Right ventricle myocardium inferior (tissue), 1 donor: ENCODE data around the gene GFRA4. TPM values are rescaled to one million over a fixed set of nuclear protein-coding genes. Genes with fewer than 3 reads are reported as not detected.
A peak's percentile ranks its signal among the peaks of the same experiment; 100 is the strongest.

Source experiments
- ATAC-seq: fragments of 200-7000 bp; cut with Tn5 transposase; one replicate; pipeline ENCODE4 v1.9.1; 2020; ENCODE audit warnings: mild to moderate bottlenecking, moderate library complexity
- DNase-seq: peaks from one replicate; pipeline ENCODE4 v3.0.0; 2021; ENCODE audit errors: missing footprints
- intact Hi-C: fragments of 100-400 bp; cut with DNase I; formaldehyde crosslinking; loops from one replicate; pipeline ENCODE4 v1.11.0; 2022
- long read RNA-seq: library from polyadenylated mRNA; unstranded; transcript quantifications from one replicate; pipeline ENCODE4 v2.0.0, GENCODE V29; 2021
- total RNA-seq: library from RNA; stranded (reverse); fragmentation: NEBNext Ultra II Directional; extraction: Animal tissue kit (Norgen Biotek cat#: 25700); gene quantifications from one replicate; pipeline ENCODE4 v1.2.1, GENCODE V29; 2021
- donor health status: DM: no; HTN: yes; CAD: no; lungs with severe emphysema.

Gene GFRA4, protein sequence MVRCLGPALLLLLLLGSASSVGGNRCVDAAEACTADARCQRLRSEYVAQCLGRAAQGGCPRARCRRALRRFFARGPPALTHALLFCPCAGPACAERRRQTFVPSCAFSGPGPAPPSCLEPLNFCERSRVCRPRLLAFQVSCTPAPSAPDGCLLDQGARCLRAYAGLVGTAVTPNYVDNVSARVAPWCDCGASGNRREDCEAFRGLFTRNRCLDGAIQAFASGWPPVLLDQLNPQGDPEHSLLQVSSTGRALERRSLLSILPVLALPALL
- not detected for total RNA-seq
- long read RNA-seq, result 0 reads

- ATAC-seq, result no peak
- intact Hi-C loops, result no loop called here
- no peak for DNase-seq
These were observed at the start of gene GFRA4 for GRCh38 chr20:3663031-3663701. Gene GFRA4 (minus strand): TSS chr20:3663399. CDS start chr20:3663399, 0 bp downstream.

DNA sequence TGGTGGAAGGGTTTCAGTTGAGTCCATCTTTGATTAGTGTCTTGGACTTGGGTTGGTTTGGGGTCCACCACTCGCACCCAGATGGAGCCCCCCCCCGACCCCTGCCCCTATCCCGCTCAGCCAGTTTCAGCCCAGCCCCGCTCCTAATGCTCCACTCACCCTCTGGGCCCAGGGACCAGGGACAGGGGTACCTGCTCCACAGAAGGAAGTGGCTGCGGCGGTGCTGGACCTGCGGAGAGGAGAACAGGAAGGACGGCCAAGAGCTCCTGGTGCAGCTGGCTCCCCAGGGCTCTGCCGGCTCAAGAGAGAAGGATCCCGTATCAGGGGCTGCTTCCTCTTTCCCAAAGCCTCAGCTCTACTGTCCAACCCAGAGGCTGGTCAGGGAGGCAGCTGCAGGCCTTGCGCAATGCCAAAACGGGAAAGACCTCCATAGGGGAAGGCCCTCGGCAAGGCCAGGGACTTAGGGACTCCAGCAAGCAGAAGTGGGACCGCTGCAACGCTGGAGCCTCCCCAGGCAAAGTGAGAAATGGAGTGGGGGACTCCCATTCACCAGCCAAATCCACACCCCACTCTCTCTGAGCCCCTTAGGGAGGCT is 49.2 kb upstream of the GFRA4 start, which contains the start of gene SIGLEC1:
Gene SIGLEC1, minus strand, starts transcription at position 322 of the 595 bp plus-strand sequence. CDS start 5,472 bp downstream, outside the sequence.
- intact Hi-C loops, result no loop called here

GRCh38 chr20:3711484-3711941 is 48.3 kb upstream of the GFRA4 start:
- DNase-seq (no peak), ATAC-seq (peak; percentile 32)
- intact Hi-C loops, result no loop called here

More for the DNA sequence above, 49.2 kb upstream of the GFRA4 start, which contains the start of gene SIGLEC1:
- ATAC-seq (peak; percentile 58), DNase-seq (peak; percentile 86)

DNA sequence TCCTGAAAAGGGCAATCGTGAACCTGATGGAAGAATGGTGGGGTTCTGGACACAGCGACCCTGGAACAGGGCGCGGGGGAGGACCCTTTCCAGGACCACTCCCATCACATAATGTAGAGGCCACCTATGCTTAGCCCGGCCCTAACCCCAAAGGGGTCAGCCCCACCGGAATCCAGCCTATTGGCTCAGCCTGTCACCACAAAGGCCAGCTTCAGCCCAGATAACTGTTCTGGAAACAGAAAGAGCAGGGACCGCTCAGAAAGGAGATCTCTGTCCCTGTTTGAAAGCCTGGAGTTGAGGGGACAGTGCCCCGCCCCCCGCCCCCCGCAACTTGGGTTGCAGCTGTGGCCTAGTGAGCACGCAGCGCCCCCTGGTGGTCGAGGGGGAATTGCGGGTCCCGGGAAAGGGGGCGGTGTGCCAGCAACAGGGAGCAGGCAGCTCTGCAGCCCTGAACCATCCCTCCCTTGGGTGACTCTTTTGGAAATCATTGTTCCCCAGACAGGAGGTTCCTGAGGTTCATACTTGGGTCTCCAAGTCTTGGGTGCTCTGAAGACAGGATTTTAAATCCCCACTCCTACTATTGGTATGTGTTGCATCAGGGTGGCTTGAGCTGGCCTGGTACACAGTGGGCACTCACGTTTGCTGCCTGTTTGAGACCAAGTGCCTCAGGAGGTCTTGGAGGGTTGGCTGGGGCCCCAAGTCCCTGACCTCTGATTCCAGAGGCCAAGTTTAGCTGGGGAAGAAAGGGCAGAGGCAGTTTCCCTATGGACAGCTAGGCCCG is 47.7 kb upstream of the GFRA4 start:
- intact Hi-C loops, result loop anchor here (1.0 kb wide), 1 partner anchor 34 kb away; no protein-coding TSS in a partner anchor
- peak; percentile 86 for DNase-seq
- ATAC-seq, result peak; percentile 42

- intact Hi-C loops, result loop anchor here (1.0 kb wide), 1 partner anchor 33 kb away; no protein-coding TSS in a partner anchor
- ATAC-seq (no peak), DNase-seq (peak; percentile 72)
These were observed 46.8 kb upstream of the GFRA4 start for GRCh38 chr20:3710011-3710466.

DNA sequence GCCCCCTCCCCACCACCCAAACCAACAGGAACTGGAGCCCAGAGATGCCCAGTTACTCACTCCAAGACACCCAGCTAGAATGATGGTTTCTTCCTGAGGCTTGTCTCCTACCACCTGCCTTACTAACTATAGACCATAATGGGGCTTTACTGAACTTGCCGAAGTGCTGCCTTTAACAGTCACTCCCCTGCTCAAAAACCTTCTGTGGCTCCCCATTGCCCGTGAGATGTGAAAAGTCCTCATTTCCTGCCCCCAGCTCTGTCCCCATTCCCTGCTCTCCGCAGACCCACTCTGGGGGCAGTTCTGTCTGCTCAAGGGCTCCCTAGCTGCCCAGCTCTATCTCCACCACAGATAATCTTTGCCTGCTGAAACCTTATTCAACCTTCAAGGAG is 44.3 kb upstream of the GFRA4 start:
- DNase-seq, result no peak
- no peak for ATAC-seq
- intact Hi-C loops, result loop anchor here (10.0 kb wide), 1 partner anchor 923 kb away; no protein-coding TSS in a partner anchor

DNA sequence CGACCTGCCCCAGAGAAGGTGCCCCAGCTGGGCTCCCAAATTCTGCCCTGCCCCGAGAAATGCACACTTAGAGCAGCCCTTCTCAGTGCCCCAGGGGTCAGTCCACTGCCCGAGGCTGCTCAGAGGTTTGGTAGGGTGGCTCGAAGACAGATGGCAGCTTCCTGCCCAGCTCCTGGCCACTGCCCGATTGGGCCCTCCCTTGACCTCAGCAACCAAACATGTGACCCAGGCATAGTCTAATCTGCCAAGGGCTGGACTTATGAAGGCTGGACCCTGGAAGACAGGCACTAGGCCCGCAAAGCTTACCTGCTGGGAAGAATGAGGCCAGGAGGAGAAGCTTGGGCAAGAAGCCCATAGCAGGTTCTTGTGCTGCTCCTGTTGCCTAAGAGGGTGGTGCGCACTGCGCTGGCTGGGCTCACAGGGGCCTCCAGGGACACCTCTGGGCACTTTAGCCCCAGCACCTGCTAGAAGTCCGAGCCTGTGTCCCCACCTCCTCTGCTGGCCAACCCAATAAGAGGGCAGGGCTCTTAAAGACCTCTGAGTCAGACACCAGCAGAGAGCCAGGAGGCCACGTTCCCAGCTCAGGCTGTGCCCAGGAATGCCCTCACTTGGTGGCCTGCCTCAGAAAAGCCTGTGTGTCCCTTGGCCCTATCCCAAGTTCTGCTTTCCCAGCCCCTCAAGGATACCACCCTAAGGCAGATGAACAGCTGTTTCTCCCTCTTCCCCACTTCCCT is 43.7 kb upstream of the GFRA4 start:
- intact Hi-C loops, result loop anchor here (10.0 kb wide), 1 partner anchor 922 kb away; no protein-coding TSS in a partner anchor
- peak; percentile 28 for ATAC-seq
- DNase-seq, result peak; percentile 53

DNA sequence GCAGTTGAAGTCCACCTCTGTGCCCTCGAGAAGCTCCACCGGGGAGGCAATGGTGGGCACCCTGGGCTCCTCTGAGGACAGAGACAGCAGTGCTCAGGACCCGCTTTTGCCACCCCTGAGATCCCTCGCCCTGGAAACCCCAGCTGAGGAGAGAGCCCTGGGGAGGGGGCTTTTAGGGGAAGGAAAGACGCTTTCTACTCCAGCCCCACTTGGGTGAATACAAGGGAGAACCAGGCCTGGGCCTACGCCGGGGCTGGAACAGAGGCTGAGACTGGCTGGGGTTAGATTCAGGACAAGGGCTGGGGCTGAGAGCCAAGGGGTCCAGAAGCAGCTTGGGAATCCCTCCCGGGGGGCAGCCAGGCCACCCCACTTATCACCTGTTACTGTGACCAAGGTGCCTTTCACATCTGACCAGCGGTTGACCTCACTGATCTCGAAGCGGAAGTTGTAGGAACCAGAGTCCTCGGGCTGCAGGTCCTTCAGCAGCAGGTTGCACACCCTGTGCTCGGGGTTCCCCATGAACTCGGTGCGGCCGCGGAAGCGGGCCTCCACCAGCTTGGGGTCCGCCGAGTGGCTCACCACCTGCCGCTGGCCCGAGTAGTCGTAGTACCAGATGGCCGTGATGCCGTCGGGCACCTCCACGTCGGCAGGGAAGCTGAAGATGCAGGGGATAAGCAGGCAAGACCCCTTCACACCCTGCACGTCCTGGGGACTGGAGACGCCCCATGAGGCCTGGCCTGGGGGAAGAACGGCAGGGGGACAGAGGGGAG is 43.0 kb upstream of the GFRA4 start:
- ATAC-seq (no peak), DNase-seq (peak; percentile 63)
- intact Hi-C loops, result loop anchor here (10.0 kb wide), 1 partner anchor 921 kb away; no protein-coding TSS in a partner anchor

DNA sequence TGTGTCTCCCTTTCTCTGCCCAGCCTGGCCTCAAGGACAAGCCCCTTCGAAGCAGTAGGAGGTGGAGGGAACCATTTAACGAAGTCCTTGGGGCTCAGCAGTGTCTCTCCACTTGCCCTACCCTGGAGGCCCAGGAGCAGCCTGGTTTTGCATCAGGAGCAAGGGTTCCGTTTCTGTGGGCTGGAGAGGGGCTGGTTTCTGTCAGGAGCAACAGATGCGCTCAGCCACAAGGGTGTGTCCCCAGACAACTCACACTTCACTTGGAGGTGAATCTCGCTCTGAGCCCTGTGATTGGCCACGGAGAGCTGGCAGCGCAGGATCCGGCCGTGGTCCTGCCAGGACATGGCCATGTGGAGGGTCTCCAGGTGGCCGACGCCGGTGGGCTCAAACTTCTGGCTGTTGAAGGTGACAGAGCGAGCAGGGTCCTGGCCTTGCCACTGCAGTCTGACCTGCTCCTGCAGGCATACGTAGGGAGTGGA is 42.3 kb upstream of the GFRA4 start:
- no peak for DNase-seq
- intact Hi-C loops, result loop anchor here (10.0 kb wide), 1 partner anchor 921 kb away; no protein-coding TSS in a partner anchor
- ATAC-seq, result no peak

DNA sequence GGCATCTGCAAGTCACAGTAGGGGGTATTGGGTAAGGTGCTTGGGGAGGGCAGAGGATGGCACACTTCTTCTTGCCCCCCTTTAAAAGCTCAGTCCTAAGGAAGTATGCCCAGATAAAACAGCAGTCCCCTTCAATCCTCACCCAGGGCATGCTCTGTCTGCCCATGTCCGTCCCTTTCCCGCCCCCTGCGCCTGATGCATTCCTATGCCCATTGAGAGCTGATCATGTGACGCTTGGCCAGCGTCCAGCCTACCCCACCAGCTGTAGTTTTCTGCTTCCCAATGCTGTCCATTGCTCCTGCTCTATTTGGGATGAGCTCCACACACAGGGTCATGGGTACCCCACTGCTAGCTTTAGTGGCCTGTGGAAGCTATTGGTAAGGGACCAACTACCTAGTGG is 40.9 kb upstream of the GFRA4 start:
- no peak for ATAC-seq
- DNase-seq, result no peak
- intact Hi-C loops, result loop anchor here (10.0 kb wide), 1 partner anchor 919 kb away; no protein-coding TSS in a partner anchor

GRCh38 chr20:3702611-3703391 is 39.6 kb upstream of the GFRA4 start:
- DNase-seq (no peak), ATAC-seq (no peak)
- intact Hi-C loops, result loop anchor here (10.0 kb wide), 1 partner anchor 918 kb away; no protein-coding TSS in a partner anchor

DNA sequence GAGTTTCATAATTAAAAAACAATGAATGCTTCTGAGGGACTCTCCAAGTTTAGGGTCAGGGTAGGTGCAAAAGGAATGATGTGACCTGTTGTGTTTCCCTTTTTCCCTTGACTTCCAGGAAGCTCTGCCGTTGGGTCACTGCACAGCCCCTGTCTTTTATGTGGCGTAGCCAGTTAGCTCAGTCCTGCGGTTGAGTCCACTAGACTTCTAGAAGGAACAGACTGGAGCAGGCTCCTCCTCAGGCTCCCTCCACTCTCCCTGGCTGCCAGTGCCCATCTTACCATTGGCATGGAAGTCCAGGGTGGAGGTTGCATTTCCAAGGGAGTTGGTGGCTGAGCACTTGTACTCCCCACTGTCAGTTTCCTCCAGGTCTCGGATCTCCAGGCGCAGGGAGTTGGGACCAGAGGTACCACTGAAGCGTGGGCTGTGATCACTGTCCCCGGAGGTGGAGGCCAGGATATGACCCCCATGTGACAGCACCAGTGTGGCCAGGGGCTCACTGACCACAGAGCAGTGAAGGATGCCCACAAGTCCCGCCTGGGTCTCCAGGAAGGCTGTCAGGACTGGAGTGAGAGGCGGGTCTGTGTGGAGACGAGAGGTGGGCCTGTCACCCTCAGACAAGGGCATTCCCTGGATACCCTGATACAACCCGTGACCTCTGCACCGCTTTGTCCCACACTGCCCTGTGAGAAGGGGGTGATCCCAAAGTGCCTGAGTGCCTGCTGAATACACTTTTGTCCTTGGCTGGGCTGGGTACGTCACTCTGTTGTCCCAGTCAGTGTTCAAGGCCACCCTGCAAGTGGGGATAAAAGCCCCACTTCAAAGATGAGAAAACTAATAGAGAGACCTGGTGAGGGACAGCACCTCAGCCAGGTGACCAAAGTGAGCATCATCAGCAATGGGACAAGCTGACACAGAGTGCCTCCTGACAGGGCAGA is 38.1 kb upstream of the GFRA4 start:
- no peak for ATAC-seq
- no peak for DNase-seq
- intact Hi-C loops, result loop anchor here (10.0 kb wide), 1 partner anchor 917 kb away; no protein-coding TSS in a partner anchor

DNA sequence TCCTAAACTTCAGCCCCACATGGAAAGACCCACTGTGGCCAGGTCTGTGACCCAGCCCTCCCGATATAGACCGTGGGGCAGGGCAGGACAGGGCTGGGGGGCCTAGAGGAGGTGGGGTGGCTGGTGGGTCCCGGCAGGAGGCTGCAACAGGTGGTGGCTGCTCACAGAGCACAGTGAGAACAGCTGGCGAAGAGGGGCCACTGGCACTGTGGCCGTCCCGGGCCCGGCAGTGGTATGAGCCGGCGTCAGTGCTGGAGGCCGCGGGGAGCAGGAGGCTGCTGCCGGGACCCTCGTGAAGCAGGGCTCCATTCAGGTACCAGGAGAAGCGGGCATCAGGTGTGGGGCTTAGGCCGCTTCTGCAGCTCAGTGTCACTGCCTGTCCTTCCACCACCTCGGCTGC is 35.8 kb upstream of the GFRA4 start:
- intact Hi-C loops, result no loop called here
- DNase-seq (no peak), ATAC-seq (no peak)

DNA sequence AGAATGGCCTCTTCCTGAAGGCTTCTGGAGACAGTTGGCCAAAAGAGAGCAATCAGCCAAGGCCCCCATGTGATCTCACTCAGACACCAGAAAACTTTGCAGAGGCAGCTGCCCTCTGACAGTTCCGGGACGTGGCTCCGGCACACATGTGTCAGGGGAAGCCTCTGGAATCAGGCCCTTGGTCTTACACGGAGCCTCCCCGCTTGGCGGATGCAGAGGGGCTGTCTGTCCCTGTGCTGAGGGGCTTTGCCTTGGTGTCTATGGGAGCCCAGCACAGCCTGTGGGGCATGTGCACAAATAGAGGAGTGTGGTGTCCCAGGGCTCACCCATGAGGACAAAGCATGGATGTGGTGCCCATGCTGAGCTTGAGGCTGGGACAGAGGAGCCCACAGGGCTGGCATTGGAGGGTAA is 35.4 kb upstream of the GFRA4 start:
- ATAC-seq (no peak), DNase-seq (no peak)
- intact Hi-C loops, result no loop called here
